ENCODE data around the gene PRG3. TPM values are rescaled to one million over a fixed set of nuclear protein-coding genes. Genes with fewer than 3 reads are reported as not detected.

The PRG3 gene
- total RNA-seq, 2 donors from 2014 or later: not detected

DNA sequence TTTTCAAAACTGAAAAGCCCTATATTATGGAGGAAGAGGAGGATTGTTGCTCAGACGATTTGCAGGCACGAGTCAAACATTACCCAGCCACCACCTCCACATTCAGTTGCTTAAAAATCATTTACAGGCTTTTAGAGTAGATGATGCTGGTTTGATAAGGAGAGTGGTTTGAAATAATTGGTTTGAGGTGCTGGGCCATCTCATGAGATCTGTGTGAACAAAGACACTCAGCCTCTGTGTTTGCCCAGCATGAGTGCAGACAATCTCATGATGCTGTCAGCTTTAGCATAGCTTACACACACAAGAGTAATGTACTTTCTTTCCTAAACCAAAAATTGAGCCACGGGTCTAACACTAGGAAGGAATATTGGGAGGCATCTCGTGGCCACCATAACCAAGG lies 41.7 kb upstream of the PRG3 start:
- TF ChIP-seq, protein P1, sequence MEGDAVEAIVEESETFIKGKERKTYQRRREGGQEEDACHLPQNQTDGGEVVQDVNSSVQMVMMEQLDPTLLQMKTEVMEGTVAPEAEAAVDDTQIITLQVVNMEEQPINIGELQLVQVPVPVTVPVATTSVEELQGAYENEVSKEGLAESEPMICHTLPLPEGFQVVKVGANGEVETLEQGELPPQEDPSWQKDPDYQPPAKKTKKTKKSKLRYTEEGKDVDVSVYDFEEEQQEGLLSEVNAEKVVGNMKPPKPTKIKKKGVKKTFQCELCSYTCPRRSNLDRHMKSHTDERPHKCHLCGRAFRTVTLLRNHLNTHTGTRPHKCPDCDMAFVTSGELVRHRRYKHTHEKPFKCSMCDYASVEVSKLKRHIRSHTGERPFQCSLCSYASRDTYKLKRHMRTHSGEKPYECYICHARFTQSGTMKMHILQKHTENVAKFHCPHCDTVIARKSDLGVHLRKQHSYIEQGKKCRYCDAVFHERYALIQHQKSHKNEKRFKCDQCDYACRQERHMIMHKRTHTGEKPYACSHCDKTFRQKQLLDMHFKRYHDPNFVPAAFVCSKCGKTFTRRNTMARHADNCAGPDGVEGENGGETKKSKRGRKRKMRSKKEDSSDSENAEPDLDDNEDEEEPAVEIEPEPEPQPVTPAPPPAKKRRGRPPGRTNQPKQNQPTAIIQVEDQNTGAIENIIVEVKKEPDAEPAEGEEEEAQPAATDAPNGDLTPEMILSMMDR (IDR thresholded peaks at IDR 0.05): no peak
- TF ChIP-seq POLR2A (IDR thresholded peaks at IDR 0.05): no peak
- 71 to 73% methylated on average over 4 of the region's 4 CpGs for WGBS, 2 donors
- ATAC-seq (no peak), DNase-seq (no peak)
- H3K4me1 ChIP-seq: peaks cover 40% of the 10 kb centered on the region
- intact Hi-C loops (cut with DNase I): no loop called here
- H3K4me3 ChIP-seq: no peak overlapping the region
- H3K27ac ChIP-seq: no peak overlapping the region
- H3K36me3 ChIP-seq (replicated peaks in 1 of 2; ENCODE audit: insufficient read depth in 1 of 2, low read depth in 2 of 2): peaks cover 0 to 2% of the 10 kb centered on the region in 2 donors
- H3K9me3 ChIP-seq: no peaks in the 10 kb centered on the region
- H3K27me3 ChIP-seq: no peaks in the 10 kb centered on the region

- no peaks in the 10 kb centered on the region for H3K9me3 ChIP-seq
- H3K4me1 ChIP-seq: peaks cover 31% of the 10 kb centered on the region
- intact Hi-C loops (cut with DNase I): no loop called here
- no peak overlapping the region for H3K4me3 ChIP-seq
- ATAC-seq: no peak
- H3K27ac ChIP-seq: no peak overlapping the region
- no peaks in the 10 kb centered on the region for H3K27me3 ChIP-seq
- no peak for DNase-seq
- TF ChIP-seq, protein P1 (IDR thresholded peaks at IDR 0.05): no peak
- TF ChIP-seq POLR2A (IDR thresholded peaks at IDR 0.05): no peak
- H3K36me3 ChIP-seq (replicated peaks in 1 of 2; ENCODE audit: insufficient read depth in 1 of 2, low read depth in 2 of 2): peaks cover 0 to 3% of the 10 kb centered on the region in 2 donors
Measured at GRCh38 chr11:57421805-57422204, 40.9 kb upstream of the PRG3 start.

DNA sequence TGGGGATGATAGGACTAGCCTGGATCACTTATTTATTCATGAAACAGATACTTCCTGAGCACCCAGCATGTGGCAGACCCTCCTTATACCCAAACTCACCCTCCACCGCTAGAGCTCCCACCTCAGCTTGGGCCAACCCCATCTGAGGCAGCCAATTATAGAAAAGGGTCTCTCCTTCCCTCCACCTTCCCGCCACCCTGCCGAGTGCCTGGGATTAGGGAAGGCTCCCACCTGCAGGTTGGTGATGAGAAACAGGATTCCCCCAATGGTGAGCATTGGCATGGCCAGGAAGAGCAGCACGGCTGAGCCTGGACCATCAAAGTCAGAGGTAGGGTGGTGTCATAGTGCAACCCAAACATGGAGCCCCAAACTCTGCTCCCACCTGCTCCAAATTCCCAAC lies 40.1 kb upstream of the PRG3 start:
- TF ChIP-seq, protein P1 (IDR thresholded peaks at IDR 0.05): no peak
- no peak for TF ChIP-seq POLR2A (IDR thresholded peaks at IDR 0.05)
- peaks cover 24% of the 10 kb centered on the region for H3K4me1 ChIP-seq
- no peak for DNase-seq
- peaks cover 0 to 6% of the 10 kb centered on the region in 2 donors for H3K36me3 ChIP-seq (replicated peaks in 1 of 2; ENCODE audit: insufficient read depth in 1 of 2, low read depth in 2 of 2)
- no peak overlapping the region for H3K4me3 ChIP-seq
- no peaks in the 10 kb centered on the region for H3K27me3 ChIP-seq
- 92 to 100% methylated on average over 3 to 4 of the region's 4 CpGs for WGBS, 2 donors
- H3K27ac ChIP-seq: no peak overlapping the region
- intact Hi-C loops (cut with DNase I): no loop called here
- no peak for ATAC-seq
- no peaks in the 10 kb centered on the region for H3K9me3 ChIP-seq

DNA sequence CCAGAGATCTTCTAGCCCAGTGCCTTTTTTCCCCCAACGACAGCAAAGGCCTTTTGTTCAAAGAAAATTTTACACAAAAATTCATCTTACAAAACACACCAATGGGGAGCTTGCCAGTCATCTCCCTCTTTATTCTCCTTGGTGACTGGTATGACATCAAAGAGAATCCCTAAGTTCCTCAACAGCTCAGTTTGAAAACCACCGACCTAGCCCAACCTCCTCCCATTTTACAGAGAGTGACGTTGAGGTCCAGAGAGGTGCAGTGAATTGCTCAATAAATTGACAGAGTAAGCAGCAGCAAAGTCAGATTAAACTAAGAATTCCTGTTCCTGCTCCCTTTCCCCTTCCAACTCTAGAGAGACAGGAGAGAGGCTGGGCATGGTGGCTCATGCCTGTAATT lies 38.2 kb upstream of the PRG3 start:
- Histone ChIP-seq H3K4me3 (no peak overlapping the region), H3K27me3 (no peaks in the 10 kb centered on the region), H3K27ac (no peak overlapping the region), H3K9me3 (no peaks in the 10 kb centered on the region), H3K36me3 (replicated peaks in 1 of 2; ENCODE audit: insufficient read depth in 1 of 2, low read depth in 2 of 2) (peaks cover 0 to 8% of the 10 kb centered on the region in 2 donors), H3K4me1 (peaks cover 5% of the 10 kb centered on the region)
- ATAC-seq (no peak), DNase-seq (no peak)
- WGBS, 2 donors: 81 to 85% methylated on average over 3 of the region's 3 CpGs
- intact Hi-C loops (cut with DNase I): no loop called here
- TF ChIP-seq, protein P1 (IDR thresholded peaks at IDR 0.05): no peak
- no peak for TF ChIP-seq POLR2A (IDR thresholded peaks at IDR 0.05)

DNA sequence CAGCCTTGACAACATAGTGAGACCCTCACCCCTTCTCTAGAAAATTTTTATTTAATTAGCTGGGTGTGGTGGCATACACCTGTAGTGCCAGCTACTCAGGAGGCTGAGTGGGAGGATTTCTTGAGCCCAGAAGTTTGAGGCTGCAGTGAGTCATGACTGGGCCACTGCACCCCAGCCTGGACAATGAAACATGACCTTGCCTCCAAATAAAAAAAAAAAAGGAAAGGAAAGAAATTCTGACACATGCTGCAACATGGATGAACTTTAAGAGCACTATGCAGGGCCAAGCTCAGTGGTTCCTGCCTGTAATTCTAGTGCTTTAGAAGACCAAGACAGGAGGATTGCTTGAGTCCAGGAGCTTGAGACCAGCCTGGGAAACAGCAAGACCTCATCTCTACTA lies 37.2 kb upstream of the PRG3 start:
- Histone ChIP-seq H3K4me3 (no peak overlapping the region), H3K27ac (no peak overlapping the region), H3K4me1 (no peaks in the 10 kb centered on the region), H3K27me3 (no peaks in the 10 kb centered on the region), H3K36me3 (replicated peaks in 1 of 2; ENCODE audit: insufficient read depth in 1 of 2, low read depth in 2 of 2) (peaks cover 0 to 8% of the 10 kb centered on the region in 2 donors), H3K9me3 (no peaks in the 10 kb centered on the region)
- ATAC-seq: no peak
- no peak for TF ChIP-seq POLR2A (IDR thresholded peaks at IDR 0.05)
- TF ChIP-seq, protein P1 (IDR thresholded peaks at IDR 0.05): no peak
- intact Hi-C loops (cut with DNase I): no loop called here
- DNase-seq: no peak
